SU-DHL-6 (cell line): Measurements from ENCODE around the gene FRMD3.

Source experiments
- H2AFZ ChIP-seq: fragments of 200-600 bp; sonication (generic); 2 replicates; pipeline ENCODE4 v1.6.1; 2014; ENCODE audit warnings: low read depth, mild to moderate bottlenecking, moderate library complexity, mixed read lengths, antibody characterized with exemption, low read length; ENCODE audit not compliant: severe bottlenecking
- H3F3A ChIP-seq: fragments of 200-600 bp; shearing (Covaris generic); 2 replicates; pipeline ENCODE4 v1.6.0; 2016; ENCODE audit warnings: antibody characterized with exemption, mild to moderate bottlenecking; ENCODE audit not compliant: insufficient read depth
- H3K27ac ChIP-seq: fragments of 200-600 bp; sonication (generic); 2 replicates; pipeline ENCODE4 v1.5.1; 2016; ENCODE audit warnings: low read depth, mild to moderate bottlenecking, low read length, moderate library complexity, mixed read lengths
- H3K27me3 ChIP-seq: fragments of 200-600 bp; sonication (generic), shearing (Covaris generic); 2 replicates; pipeline ENCODE4 v1.6.0; 2014; ENCODE audit warnings: mild to moderate bottlenecking, low read length
- H3K36me3 ChIP-seq: fragments of 200-600 bp; sonication (generic); 2 replicates; pipeline ENCODE4 v1.6.1; 2014; ENCODE audit warnings: mild to moderate bottlenecking, low read length, mixed read lengths
- H3K4me2 ChIP-seq: fragments of 300-600, 200-600 bp; shearing (Covaris generic), sonication (generic); 2 replicates; pipeline ENCODE4 v1.6.0; 2014; ENCODE audit warnings: low read length, low read depth, mild to moderate bottlenecking; ENCODE audit not compliant: poor library complexity, severe bottlenecking
- H3K4me3 ChIP-seq: fragments of 200-600 bp; sonication (generic); 2 replicates; pipeline ENCODE4 v1.5.1; 2014; ENCODE audit warnings: antibody characterized with exemption, low read length, mild to moderate bottlenecking, mixed read lengths; ENCODE audit not compliant: insufficient read depth, poor library complexity, severe bottlenecking
- H3K79me2 ChIP-seq: fragments of 200-600 bp; sonication (generic); 2 replicates; pipeline ENCODE4 v1.6.1; 2014; ENCODE audit warnings: mild to moderate bottlenecking, low read length, moderate library complexity; ENCODE audit not compliant: insufficient read depth
- H3K9ac ChIP-seq: fragments of 200-600 bp; sonication (generic); 2 replicates; pipeline ENCODE4 v1.7.0; 2014; ENCODE audit warnings: mild to moderate bottlenecking, low read length
- H3K9me2 ChIP-seq: fragments of 200-600 bp; sonication (generic); replicated peaks from 2 replicates; pipeline ENCODE4 v1.6.1; 2014; ENCODE audit warnings: low read length; ENCODE audit not compliant: insufficient read depth
- H3K9me3 ChIP-seq: fragments of 200-600 bp; sonication (generic); 2 replicates; pipeline ENCODE4 v1.6.1; 2014; ENCODE audit warnings: low read length, mixed read lengths; ENCODE audit not compliant: insufficient read depth
- H4K20me1 ChIP-seq: fragments of 200-600 bp; sonication (generic); 2 replicates; pipeline ENCODE4 v1.6.1; 2014; ENCODE audit warnings: low read depth, mild to moderate bottlenecking, antibody characterized with exemption, low read length, moderate library complexity, mixed read lengths
- EZH2phosphoT487 ChIP-seq: fragments of 200-600 bp; sonication (generic), shearing (Covaris generic); conservative IDR thresholded peaks from 2 replicates; pipeline ENCODE4 v1.6.1; 2018; ENCODE audit warnings: mild to moderate bottlenecking, antibody characterized with exemption, low read length, moderate library complexity, mixed read lengths
- TF ChIP-seq, protein P1 (sequence below): fragments of 200-600 bp; sonication (generic); IDR thresholded peaks from one replicate; pipeline ENCODE4 v1.5.1; 2017; ENCODE audit warnings: antibody characterized with exemption, mild to moderate bottlenecking, low read length, moderate library complexity; ENCODE audit not compliant: insufficient read depth, poor library complexity, severe bottlenecking

Gene FRMD3

DNA sequence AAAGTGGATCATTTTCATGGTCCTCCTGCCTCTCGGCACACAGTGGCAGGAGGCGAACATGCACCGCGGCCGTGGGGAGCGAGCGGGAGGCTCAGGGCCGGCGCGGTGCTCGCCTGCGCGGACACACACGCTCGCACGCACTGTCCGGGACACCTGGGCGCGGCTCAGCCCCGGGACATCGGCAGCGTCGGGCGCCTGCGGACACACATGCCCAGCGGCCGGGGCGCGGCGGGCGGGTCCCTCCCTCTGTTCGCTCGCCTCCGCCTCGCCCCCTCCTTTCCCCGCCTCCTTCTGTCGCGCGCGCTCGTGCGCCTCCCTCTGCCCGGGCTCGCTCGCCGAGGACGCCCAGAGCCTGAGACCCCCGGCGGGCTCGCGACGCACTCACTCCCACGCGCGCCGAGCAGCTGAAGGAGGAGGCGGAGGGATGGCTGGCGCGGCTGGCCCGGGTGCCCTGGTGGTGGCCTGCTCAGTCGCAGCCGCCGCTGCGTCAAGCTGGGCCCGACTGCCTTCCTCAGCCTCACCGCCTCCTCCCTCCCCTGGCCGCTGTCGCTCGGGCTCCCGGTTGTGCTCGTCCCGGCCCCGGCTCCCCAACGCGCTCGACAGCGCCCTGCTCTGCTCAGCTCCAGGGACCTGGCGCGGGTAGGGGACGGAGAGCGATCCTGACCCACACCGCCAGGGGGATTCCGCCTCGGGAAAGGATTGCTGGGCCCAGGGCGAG is at the start of gene FRMD3:
Gene FRMD3, minus strand, starts transcription at position 230 of the 718 bp plus-strand sequence. Its CDS starts 170 bp downstream, at position 60.
- Histone ChIP-seq H3K79me2 (no peaks in the 10 kb centered on the region), H3K27me3 (no peaks in the 10 kb centered on the region), H3F3A (no peaks in the 10 kb centered on the region), H3K4me2 (no peak within 1 kb of the TSS), H4K20me1 (no peaks in the 10 kb centered on the region), H3K9me2 (no peaks in the 10 kb centered on the region), H3K27ac (no peak within 1 kb of the TSS), H3K4me3 (no peak within 1 kb of the TSS), H3K9ac (no peak within 1 kb of the TSS), H3K9me3 (no peaks in the 10 kb centered on the region), H3K36me3 (no peaks in the 10 kb centered on the region), H2AFZ (no peak within 1 kb of the TSS)
- TF ChIP-seq, protein P1, sequence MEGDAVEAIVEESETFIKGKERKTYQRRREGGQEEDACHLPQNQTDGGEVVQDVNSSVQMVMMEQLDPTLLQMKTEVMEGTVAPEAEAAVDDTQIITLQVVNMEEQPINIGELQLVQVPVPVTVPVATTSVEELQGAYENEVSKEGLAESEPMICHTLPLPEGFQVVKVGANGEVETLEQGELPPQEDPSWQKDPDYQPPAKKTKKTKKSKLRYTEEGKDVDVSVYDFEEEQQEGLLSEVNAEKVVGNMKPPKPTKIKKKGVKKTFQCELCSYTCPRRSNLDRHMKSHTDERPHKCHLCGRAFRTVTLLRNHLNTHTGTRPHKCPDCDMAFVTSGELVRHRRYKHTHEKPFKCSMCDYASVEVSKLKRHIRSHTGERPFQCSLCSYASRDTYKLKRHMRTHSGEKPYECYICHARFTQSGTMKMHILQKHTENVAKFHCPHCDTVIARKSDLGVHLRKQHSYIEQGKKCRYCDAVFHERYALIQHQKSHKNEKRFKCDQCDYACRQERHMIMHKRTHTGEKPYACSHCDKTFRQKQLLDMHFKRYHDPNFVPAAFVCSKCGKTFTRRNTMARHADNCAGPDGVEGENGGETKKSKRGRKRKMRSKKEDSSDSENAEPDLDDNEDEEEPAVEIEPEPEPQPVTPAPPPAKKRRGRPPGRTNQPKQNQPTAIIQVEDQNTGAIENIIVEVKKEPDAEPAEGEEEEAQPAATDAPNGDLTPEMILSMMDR = no peak
- TF ChIP-seq EZH2phosphoT487 = no peak

DNA sequence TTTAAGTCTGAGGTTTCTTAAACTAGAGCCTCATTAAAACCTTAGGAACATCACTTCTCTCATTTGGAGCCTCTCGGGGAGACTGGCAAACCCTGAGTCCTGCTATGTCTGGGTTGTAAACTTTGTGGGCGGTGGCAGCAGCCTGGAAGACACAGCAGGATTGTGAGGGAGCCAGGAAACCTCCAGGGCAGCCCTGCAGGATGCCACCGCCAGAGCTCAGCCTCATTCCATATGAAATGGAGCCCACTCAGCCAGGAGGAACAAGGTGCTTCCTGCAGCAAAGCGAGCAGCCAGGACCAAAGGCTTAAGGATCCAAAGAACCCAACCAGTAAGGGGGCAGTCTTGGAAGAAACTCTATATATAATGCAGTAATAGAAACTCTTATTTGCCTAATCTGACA is 46.8 kb upstream of the FRMD3 start:
- Histone ChIP-seq H4K20me1 (no peaks in the 10 kb centered on the region), H3K4me2 (no peak overlapping the region), H3K27ac (no peak overlapping the region), H3K4me3 (no peak overlapping the region), H3K9me2 (no peaks in the 10 kb centered on the region), H3K79me2 (no peaks in the 10 kb centered on the region), H3K9ac (no peak overlapping the region), H3K9me3 (no peaks in the 10 kb centered on the region), H2AFZ (no peak overlapping the region), H3K36me3 (no peaks in the 10 kb centered on the region), H3K27me3 (no peaks in the 10 kb centered on the region), H3F3A (no peaks in the 10 kb centered on the region)
- no peak for TF ChIP-seq EZH2phosphoT487
- TF ChIP-seq, protein P1 = no peak

DNA sequence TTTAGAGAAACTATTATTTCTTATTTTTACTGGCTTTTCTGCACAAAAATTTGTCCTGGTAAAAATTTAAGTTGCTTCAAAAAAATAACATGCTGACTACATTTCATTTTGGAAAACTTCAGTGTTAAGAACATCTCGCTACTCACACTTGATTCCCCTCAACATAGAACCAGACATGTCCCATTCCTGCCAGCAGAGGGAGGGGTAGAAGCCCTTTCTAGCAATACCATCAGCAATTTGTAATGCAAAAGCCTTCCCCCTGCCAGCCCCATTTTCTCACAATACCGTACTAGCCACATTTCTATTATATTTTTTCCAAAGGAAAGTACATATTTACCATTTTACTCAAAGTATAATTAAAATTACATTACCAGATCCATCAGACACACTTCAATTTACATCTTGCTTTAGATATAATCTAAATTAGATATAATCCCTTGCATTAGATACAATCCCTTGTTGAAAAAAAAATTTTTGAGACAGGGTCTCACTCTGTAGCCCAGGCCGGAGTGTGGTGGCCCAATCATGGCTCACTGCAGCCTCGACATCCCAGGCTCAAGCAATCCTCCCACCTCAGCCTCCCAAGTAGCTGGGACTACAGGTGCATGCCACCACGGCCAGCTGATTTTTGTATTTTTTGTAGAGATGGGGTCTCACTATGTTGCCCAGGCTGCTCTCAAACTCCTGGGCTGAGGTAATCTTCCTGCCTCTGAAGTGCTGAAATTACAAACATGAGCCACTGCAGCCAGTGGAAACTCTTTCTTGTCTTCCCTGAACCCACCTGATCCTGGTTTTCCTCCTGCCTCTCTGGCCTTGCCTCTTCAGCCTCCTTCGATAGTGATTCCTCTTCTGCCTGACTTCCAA is 45.2 kb upstream of the FRMD3 start:
- H3K79me2 ChIP-seq = no peaks in the 10 kb centered on the region

More for the DNA sequence above, 45.2 kb upstream of the FRMD3 start:
- H3K27ac ChIP-seq = no peak overlapping the region
- H3F3A ChIP-seq = no peaks in the 10 kb centered on the region
- TF ChIP-seq EZH2phosphoT487 = no peak
- TF ChIP-seq, protein P1 = peak; percentile 39
- H3K9ac ChIP-seq = no peak overlapping the region
- H3K4me3 ChIP-seq = no peak overlapping the region
- H3K36me3 ChIP-seq = no peaks in the 10 kb centered on the region
- no peaks in the 10 kb centered on the region for H3K9me2 ChIP-seq
- no peaks in the 10 kb centered on the region for H4K20me1 ChIP-seq
- no peaks in the 10 kb centered on the region for H3K9me3 ChIP-seq
- no peaks in the 10 kb centered on the region for H3K27me3 ChIP-seq
- no peak overlapping the region for H2AFZ ChIP-seq
- H3K4me2 ChIP-seq = no peak overlapping the region
